ENCODE results near the gene CYBC1.

GRCh38 chr17:82495844-82496528, 45.4 kb upstream of the CYBC1 start:
- TF ChIP-seq GATA3 (IDR thresholded peaks at IDR 0.05; ENCODE audit: low read depth, low read length) (no peak), GATA2 (IDR thresholded peaks at IDR 0.05; ENCODE audit: low read depth, low read length) (no peak)
